Measurements from ENCODE around the gene SETD9. TPM values are rescaled to one million over a fixed set of nuclear protein-coding genes. Genes with fewer than 3 reads are reported as not detected.

Gene SETD9
- total and polyA plus RNA-seq, 7 donors, result 6.6 to 34.2 (median 23.7) TPM

DNA sequence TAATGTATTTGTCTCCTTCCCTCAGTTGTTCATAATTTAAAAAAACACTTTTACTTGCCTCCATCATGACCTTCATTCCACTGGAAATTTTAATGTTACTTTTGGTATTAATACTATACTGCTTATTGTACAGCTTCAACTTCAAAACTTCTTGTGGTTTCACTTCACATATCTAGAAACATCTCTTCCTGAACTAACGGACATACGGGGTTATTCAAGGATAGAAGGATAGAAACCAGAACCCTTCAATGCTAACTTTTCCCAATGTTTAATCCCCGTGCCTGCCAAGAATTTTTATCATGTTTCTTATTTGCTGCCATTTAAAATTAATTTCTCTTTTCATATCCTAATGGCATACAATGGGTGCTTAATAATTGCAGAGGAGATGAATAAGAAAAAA, 36.3 kb upstream of the SETD9 start:
- peak overlapping the region in 1 of 4 donors; percentile 11 for H3K27ac ChIP-seq
- TF ChIP-seq, protein P1, sequence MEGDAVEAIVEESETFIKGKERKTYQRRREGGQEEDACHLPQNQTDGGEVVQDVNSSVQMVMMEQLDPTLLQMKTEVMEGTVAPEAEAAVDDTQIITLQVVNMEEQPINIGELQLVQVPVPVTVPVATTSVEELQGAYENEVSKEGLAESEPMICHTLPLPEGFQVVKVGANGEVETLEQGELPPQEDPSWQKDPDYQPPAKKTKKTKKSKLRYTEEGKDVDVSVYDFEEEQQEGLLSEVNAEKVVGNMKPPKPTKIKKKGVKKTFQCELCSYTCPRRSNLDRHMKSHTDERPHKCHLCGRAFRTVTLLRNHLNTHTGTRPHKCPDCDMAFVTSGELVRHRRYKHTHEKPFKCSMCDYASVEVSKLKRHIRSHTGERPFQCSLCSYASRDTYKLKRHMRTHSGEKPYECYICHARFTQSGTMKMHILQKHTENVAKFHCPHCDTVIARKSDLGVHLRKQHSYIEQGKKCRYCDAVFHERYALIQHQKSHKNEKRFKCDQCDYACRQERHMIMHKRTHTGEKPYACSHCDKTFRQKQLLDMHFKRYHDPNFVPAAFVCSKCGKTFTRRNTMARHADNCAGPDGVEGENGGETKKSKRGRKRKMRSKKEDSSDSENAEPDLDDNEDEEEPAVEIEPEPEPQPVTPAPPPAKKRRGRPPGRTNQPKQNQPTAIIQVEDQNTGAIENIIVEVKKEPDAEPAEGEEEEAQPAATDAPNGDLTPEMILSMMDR (IDR thresholded peaks at IDR 0.05), result no peak
- TF ChIP-seq POLR2A (IDR thresholded peaks at IDR 0.05) (no peak), POLR2AphosphoS5 (IDR thresholded peaks at IDR 0.05) (no peak), EP300 (IDR thresholded peaks at IDR 0.05) (no peak)
- peaks cover 0 to 16% (median 0%) of the 10 kb centered on the region in 4 donors for H3K4me1 ChIP-seq
- no peaks in the 10 kb centered on the region for H3K9me3 ChIP-seq
- H3K36me3 ChIP-seq, result peaks cover 0 to 45% (median 3%) of the 10 kb centered on the region in 4 donors
- H3K27me3 ChIP-seq, result no peaks in the 10 kb centered on the region
- WGBS, 2 donors, result 61 to 86% methylated on average over 3 of the region's 3 CpGs
- H3K4me3 ChIP-seq, result no peak overlapping the region
- DNase-seq, result no peak
- intact Hi-C loops (cut with DNase I), result no loop called here

DNA sequence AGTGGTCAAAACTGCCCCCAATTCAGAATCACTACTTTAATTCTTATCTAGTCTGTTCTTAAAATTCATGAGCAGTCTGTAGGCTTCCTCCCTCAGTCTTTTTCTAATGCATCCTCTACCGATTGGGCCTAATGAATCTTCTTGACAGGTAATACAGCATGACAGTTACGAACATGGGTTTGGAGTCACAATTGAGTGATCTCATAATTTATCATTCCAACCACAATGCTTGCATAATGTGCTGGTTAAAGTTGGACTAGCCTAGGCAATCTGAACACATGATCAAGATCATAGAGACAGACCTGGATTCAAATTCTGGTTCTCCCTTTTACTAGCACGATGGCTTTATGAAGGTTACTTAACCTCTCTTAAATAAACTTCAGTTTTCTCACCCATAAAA, 33.1 kb upstream of the SETD9 start:
- 73 to 83% methylated on average over 3 of the region's 3 CpGs for WGBS, 2 donors
- intact Hi-C loops (cut with DNase I), result no loop called here
- H3K4me3 ChIP-seq, result no peak overlapping the region
- peaks cover 0 to 61% (median 8%) of the 10 kb centered on the region in 4 donors for H3K36me3 ChIP-seq
- no peak for TF ChIP-seq POLR2AphosphoS5 (IDR thresholded peaks at IDR 0.05)
- TF ChIP-seq, protein P1 (IDR thresholded peaks at IDR 0.05), result no peak
- no peak for TF ChIP-seq POLR2A (IDR thresholded peaks at IDR 0.05)
- no peak for TF ChIP-seq EP300 (IDR thresholded peaks at IDR 0.05)
- DNase-seq, result no peak
- no peaks in the 10 kb centered on the region for H3K27me3 ChIP-seq
- no peaks in the 10 kb centered on the region for H3K9me3 ChIP-seq
- H3K27ac ChIP-seq, result no peak overlapping the region
- peaks cover 0 to 16% (median 0%) of the 10 kb centered on the region in 4 donors for H3K4me1 ChIP-seq

DNA sequence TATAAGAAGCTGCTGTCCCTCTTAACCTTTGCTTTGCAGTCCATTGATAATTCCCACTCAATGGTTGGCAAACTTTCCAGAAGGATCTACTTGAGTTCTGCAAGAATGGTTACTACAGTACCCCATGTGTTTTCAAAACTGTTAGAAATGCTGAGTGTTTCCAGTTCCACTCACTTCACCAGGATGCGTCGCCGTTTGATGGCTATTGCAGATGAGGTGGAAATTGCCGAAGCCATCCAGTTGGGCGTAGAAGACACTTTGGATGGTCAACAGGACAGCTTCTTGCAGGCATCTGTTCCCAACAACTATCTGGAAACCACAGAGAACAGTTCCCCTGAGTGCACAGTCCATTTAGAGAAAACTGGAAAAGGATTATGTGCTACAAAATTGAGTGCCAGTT, 27.8 kb upstream of the SETD9 start:
- intact Hi-C loops (cut with DNase I), result no loop called here
- 98% methylated on average over 5 of the region's 5 CpGs for WGBS, 2 donors
- no peaks in the 10 kb centered on the region for H3K4me1 ChIP-seq
- H3K27ac ChIP-seq, result no peak overlapping the region
- H3K36me3 ChIP-seq, result peaks cover 11 to 85% (median 18%) of the 10 kb centered on the region in 4 donors
- H3K27me3 ChIP-seq, result no peaks in the 10 kb centered on the region
- H3K9me3 ChIP-seq, result no peaks in the 10 kb centered on the region
- no peak overlapping the region for H3K4me3 ChIP-seq
- no peak for DNase-seq
- TF ChIP-seq POLR2AphosphoS5 (IDR thresholded peaks at IDR 0.05), result no peak

DNA sequence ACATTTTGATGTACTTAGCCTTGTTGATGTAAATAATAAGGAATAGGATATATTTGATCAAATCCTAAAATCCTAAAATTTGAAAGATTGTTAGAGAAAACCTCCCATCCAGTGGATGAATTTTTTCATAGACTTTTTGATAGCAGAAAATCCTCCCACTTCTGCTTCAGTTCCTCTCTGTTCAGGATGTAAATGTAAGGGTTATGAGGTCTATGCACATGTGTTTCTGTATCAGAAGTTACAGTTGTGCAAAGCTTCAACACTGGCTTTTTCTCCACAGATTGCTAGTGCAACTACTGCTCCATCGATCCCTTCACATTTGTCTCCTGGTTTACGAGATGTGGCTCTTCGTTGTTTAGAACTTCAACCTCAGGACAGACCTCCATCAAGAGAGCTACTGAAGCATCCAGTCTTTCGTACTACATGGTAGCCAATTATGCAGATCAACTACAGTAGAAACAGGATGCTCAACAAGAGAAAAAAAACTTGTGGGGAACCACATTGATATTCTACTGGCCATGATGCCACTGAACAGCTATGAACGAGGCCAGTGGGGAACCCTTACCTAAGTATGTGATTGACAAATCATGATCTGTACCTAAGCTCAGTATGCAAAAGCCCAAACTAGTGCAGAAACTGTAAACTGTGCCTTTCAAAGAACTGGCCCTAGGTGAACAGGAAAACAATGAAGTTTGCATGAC, 16.0 kb upstream of the SETD9 start:
- Histone ChIP-seq H3K9me3 (no peaks in the 10 kb centered on the region), H3K36me3 (peaks cover 0 to 32% (median 2%) of the 10 kb centered on the region in 4 donors), H3K4me3 (no peak overlapping the region), H3K4me1 (no peaks in the 10 kb centered on the region), H3K27me3 (no peaks in the 10 kb centered on the region), H3K27ac (no peak overlapping the region)
- 82 to 93% methylated on average over 5 of the region's 5 CpGs for WGBS, 2 donors
- intact Hi-C loops (cut with DNase I), result no loop called here
- no peak for DNase-seq
- no peak for TF ChIP-seq POLR2AphosphoS5 (IDR thresholded peaks at IDR 0.05)
- TF ChIP-seq EP300 (IDR thresholded peaks at IDR 0.05), result no peak
- TF ChIP-seq POLR2A (IDR thresholded peaks at IDR 0.05), result no peak
- TF ChIP-seq, protein P1 (IDR thresholded peaks at IDR 0.05), result no peak

DNA sequence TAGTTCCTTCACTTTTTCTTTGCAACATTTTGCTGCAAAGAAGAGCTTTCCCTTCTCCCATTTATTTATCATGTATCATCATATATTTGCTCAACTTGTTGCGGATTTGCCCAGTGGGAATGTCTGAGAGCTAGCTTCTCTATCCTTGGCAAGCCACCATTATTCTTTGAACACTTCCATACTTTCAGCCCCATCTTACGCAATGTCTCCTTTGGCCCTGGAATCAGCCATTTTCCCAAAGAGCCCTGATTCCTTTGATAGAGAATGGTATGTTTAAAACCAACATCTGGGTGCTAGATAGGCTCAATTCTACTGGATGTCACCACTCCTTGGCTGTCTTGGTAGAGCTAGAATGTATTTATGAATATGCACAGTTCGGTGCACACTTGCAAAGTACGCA, 12.6 kb upstream of the SETD9 start:
- Histone ChIP-seq H3K36me3 (peaks cover 0 to 14% (median 2%) of the 10 kb centered on the region in 4 donors), H3K27ac (no peak overlapping the region), H3K27me3 (no peaks in the 10 kb centered on the region), H3K4me3 (no peak overlapping the region), H3K9me3 (no peaks in the 10 kb centered on the region), H3K4me1 (no peaks in the 10 kb centered on the region)
- no peak for DNase-seq
- TF ChIP-seq POLR2A (IDR thresholded peaks at IDR 0.05) (no peak), POLR2AphosphoS5 (IDR thresholded peaks at IDR 0.05) (no peak), EP300 (IDR thresholded peaks at IDR 0.05) (no peak)
- TF ChIP-seq, protein P1 (IDR thresholded peaks at IDR 0.05), result no peak
- 98 to 99% methylated on average over 4 of the region's 4 CpGs for WGBS, 2 donors
- intact Hi-C loops (cut with DNase I), result no loop called here
